ENCODE measurements around the gene TERB1. TPM values are rescaled to one million over a fixed set of nuclear protein-coding genes. Genes with fewer than 3 reads are reported as not detected.

TERB1 gene
- 0.29 TPM in 1 of 2 replicates, not detected in the other for total RNA-seq
- long read RNA-seq: 0 reads

- Mint-ChIP-seq H3K9me3 (ENCODE audit: low read depth) (no peaks in the 10 kb centered on the region), H3K27me3 (no peaks in the 10 kb centered on the region), H3K4me1 (ENCODE audit: low read depth) (no peaks in the 10 kb centered on the region), H3K27ac (no peak within 1 kb of the TSS), H3K4me3 (ENCODE audit: low read depth) (no peak within 1 kb of the TSS), H3K36me3 (ENCODE audit: insufficient read depth) (peaks cover 24% of the 10 kb centered on the region)
- no peak for TF ChIP-seq CTCF (IDR thresholded peaks at IDR 0.05; ENCODE audit: unreplicated experiment)
- no peak for DNase-seq (ENCODE audit: low spot score, unreplicated experiment)
Observed at GRCh38 chr16:66801320-66802105, at the start of gene TERB1. Gene TERB1 (minus strand): TSS chr16:66801584. CDS start chr16:66796798, 4,786 bp downstream.

GRCh38 chr16:66850115-66850815, 48.9 kb upstream of the TERB1 start:
- no peaks in the 10 kb centered on the region for H3K9me3 Mint-ChIP-seq (ENCODE audit: low read depth)
- TF ChIP-seq CTCF (IDR thresholded peaks at IDR 0.05; ENCODE audit: unreplicated experiment): no peak
- no peaks in the 10 kb centered on the region for H3K36me3 Mint-ChIP-seq (ENCODE audit: insufficient read depth)
- no peak overlapping the region for H3K4me3 Mint-ChIP-seq (ENCODE audit: low read depth)
- peaks cover 46% of the 10 kb centered on the region for H3K27me3 Mint-ChIP-seq
- no peak for DNase-seq (ENCODE audit: low spot score, unreplicated experiment)
- no peaks in the 10 kb centered on the region for H3K4me1 Mint-ChIP-seq (ENCODE audit: low read depth)
- H3K27ac Mint-ChIP-seq: no peak overlapping the region

GRCh38 chr16:66849549-66849948, 48.2 kb upstream of the TERB1 start:
- DNase-seq (ENCODE audit: low spot score, unreplicated experiment): no peak
- no peaks in the 10 kb centered on the region for H3K36me3 Mint-ChIP-seq (ENCODE audit: insufficient read depth)
- H3K4me1 Mint-ChIP-seq (ENCODE audit: low read depth): no peaks in the 10 kb centered on the region
- no peak overlapping the region for H3K4me3 Mint-ChIP-seq (ENCODE audit: low read depth)
- no peaks in the 10 kb centered on the region for H3K9me3 Mint-ChIP-seq (ENCODE audit: low read depth)
- H3K27me3 Mint-ChIP-seq: peaks cover 52% of the 10 kb centered on the region
- no peak for TF ChIP-seq CTCF (IDR thresholded peaks at IDR 0.05; ENCODE audit: unreplicated experiment)
- no peak overlapping the region for H3K27ac Mint-ChIP-seq

- Mint-ChIP-seq H3K9me3 (ENCODE audit: low read depth) (no peaks in the 10 kb centered on the region), H3K36me3 (ENCODE audit: insufficient read depth) (no peaks in the 10 kb centered on the region), H3K4me3 (ENCODE audit: low read depth) (no peak overlapping the region), H3K4me1 (ENCODE audit: low read depth) (peaks cover under 1% of the 10 kb centered on the region), H3K27me3 (peaks cover 50% of the 10 kb centered on the region), H3K27ac (no peak overlapping the region)
- DNase-seq (ENCODE audit: low spot score, unreplicated experiment): no peak
- TF ChIP-seq CTCF (IDR thresholded peaks at IDR 0.05; ENCODE audit: unreplicated experiment): no peak
Observed at GRCh38 chr16:66849021-66849420, 47.6 kb upstream of the TERB1 start.

GRCh38 chr16:66848172-66848571, 46.8 kb upstream of the TERB1 start:
- Mint-ChIP-seq H3K9me3 (ENCODE audit: low read depth) (no peaks in the 10 kb centered on the region), H3K36me3 (ENCODE audit: insufficient read depth) (no peaks in the 10 kb centered on the region), H3K27me3 (peaks cover 57% of the 10 kb centered on the region), H3K4me3 (ENCODE audit: low read depth) (no peak overlapping the region), H3K27ac (no peak overlapping the region), H3K4me1 (ENCODE audit: low read depth) (peaks cover 3% of the 10 kb centered on the region)
- TF ChIP-seq CTCF (IDR thresholded peaks at IDR 0.05; ENCODE audit: unreplicated experiment): no peak
- DNase-seq (ENCODE audit: low spot score, unreplicated experiment): no peak
